Adipose tissue (tissue), 3 donors: Measurements from ENCODE around the gene GATAD1. TPM values are rescaled to one million over a fixed set of nuclear protein-coding genes. Genes with fewer than 3 reads are reported as not detected.

Source experiments
- polyA plus RNA-seq, 3 donors: library from polyadenylated mRNA; stranded (reverse); fragments of 200-250 nt; gene quantifications; one replicate each; pipeline ENCODE4 v1.2.3, GENCODE V29; 2013
- donor health status: healthy with polysubstance abuse.
- donor health status: Bipolar disorder and iron deficiency.
- donor health status: healthy.

Gene GATAD1
- polyA plus RNA-seq, 3 donors: 16.6 to 18.0 (median 17.9) TPM

Other genes starting within 250 kb of the GATAD1 start
- gene KRIT1, start 201.6 kb upstream of the GATAD1 start, polyA plus RNA-seq: 10 to 100 TPM; 11.8 to 20.1 (median 18.9) TPM
- gene ANKIB1, start 201.5 kb upstream of the GATAD1 start, polyA plus RNA-seq: 10 to 100 TPM in 2 of 3 donors, 1 to 10 TPM in 1; 7.5 to 19.2 (median 11.1) TPM
- gene ERVW-1, start 30.5 kb downstream of the GATAD1 start, polyA plus RNA-seq: not detected
- gene PEX1, start 81.0 kb downstream of the GATAD1 start, polyA plus RNA-seq: 1 to 10 TPM; 7.2 to 9.5 (median 7.2) TPM
- 1 to 10 TPM; 3.7 to 7.4 (median 6.4) TPM for gene RBM48, start 81.3 kb downstream of the GATAD1 start, polyA plus RNA-seq
- gene FAM133B, start 142.9 kb downstream of the GATAD1 start, polyA plus RNA-seq: 10 to 100 TPM in 2 of 3 donors, 1 to 10 TPM in 1; 7.5 to 13.9 (median 13.3) TPM